Cardiac fibroblast (primary cell): Measurements from ENCODE around the gene BCAP31.
"Not testable (repeated sequence)": the region's sequence is repeated elsewhere in the genome, so short reads cannot be mapped to it uniquely, and the experiment has no call there.

ENCODE experiments used
- DNase-seq, 2 donors: peaks; one replicate each; pipeline versions ENCODE4 v3.0.0 to v3.0.0-alpha.2; 2010; ENCODE audit warnings: low read depth in 2 of 2
- H3K4me3 ChIP-seq, 2 donors: replicated peaks in 1 of 2; 1 replicate in 1 of 2; 2 replicates in 1 of 2; pipeline ENCODE4 v1.5.1; 2011; ENCODE audit warnings: low read depth in 2 of 2, low read length in 2 of 2, mild to moderate bottlenecking in 2 of 2, moderate library complexity in 1 of 2
- TF ChIP-seq, protein P1 (sequence below): IDR thresholded peaks from one replicate; pipeline ENCODE4 v1.5.1; 2011; ENCODE audit warnings: low read depth, mild to moderate bottlenecking, low read length, inconsistent platforms

BCAP31 gene

DNA sequence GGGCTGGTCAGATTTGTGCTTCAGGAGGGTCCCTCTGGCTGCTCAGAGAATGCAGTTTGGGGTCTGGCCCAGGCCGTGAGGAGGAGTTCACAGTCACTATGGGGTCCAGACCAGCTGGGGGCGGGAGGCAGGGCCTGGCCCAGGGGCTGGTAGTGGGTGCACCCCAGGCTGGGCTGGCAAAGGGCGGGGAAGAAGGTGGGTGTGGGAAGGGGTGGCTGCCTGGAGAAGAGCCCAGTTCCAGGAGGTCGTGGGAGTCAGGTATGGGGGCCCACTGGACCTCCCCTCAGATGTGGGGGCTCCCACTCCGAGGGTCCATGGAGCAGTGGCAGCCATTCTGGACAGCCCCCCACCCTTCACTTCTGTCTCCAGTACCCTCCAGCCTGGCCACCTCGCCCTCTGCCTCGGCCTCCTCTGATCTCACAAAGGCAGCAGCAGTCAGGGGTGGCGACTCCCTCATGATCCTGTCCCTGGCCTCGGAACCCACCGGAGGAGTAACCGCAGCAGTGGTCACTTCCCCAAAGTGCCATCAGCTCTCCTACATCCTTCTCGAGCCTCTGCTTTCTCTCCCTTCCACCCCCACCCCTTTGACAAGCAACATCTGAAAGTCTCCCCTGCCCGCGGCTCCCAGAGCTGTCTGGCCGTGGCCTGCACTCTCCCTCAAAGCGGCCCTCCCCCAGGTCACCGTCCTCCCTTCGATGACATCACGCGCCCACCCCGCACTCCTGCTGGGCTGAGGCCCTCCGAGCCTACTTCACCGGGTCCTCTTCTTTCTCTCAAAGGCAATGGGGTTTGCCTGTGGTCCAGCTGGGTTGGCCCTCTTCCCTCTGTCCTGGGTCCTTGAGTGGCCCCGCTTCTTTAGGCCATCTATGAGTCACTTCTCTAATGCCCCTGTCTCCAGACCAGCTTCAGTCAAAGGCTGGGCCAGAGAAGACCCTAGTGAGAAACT lies 38.2 kb downstream of the BCAP31 start:
- DNase-seq, result no peak
- TF ChIP-seq, protein P1, sequence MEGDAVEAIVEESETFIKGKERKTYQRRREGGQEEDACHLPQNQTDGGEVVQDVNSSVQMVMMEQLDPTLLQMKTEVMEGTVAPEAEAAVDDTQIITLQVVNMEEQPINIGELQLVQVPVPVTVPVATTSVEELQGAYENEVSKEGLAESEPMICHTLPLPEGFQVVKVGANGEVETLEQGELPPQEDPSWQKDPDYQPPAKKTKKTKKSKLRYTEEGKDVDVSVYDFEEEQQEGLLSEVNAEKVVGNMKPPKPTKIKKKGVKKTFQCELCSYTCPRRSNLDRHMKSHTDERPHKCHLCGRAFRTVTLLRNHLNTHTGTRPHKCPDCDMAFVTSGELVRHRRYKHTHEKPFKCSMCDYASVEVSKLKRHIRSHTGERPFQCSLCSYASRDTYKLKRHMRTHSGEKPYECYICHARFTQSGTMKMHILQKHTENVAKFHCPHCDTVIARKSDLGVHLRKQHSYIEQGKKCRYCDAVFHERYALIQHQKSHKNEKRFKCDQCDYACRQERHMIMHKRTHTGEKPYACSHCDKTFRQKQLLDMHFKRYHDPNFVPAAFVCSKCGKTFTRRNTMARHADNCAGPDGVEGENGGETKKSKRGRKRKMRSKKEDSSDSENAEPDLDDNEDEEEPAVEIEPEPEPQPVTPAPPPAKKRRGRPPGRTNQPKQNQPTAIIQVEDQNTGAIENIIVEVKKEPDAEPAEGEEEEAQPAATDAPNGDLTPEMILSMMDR, result no peak
- no peak overlapping the region for H3K4me3 ChIP-seq

GRCh38 chrX:153685156-153685536 lies 39.0 kb downstream of the BCAP31 start:
- DNase-seq, result no peak
- no peak overlapping the region for H3K4me3 ChIP-seq
- TF ChIP-seq, protein P1, result no peak

- no peak overlapping the region for H3K4me3 ChIP-seq
- TF ChIP-seq, protein P1, result no peak
- DNase-seq, result no peak
Observed at GRCh38 chrX:153684467-153685155, 39.6 kb downstream of the BCAP31 start.

DNA sequence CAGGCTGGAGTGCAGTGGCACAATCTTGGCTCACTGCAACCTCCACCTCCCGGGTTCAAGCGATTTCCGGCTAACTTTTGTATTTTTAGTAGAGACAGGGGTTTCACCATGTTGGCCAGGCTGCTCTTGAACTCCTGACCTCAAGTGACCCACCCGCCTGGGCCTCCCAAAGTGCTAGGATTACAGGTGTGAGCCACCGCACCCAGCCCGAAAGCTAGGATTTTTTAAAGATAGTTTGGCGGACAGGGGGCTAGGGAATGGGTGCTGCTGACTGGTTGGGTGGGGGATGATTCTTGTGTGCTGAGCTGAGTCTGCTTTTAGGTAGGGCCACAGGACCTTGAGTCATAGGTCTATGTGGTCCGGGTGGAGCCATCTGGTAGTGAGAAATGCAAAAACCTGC lies 40.7 kb downstream of the BCAP31 start:
- H3K4me3 ChIP-seq, DNase-seq: not testable (repeated sequence)

DNA sequence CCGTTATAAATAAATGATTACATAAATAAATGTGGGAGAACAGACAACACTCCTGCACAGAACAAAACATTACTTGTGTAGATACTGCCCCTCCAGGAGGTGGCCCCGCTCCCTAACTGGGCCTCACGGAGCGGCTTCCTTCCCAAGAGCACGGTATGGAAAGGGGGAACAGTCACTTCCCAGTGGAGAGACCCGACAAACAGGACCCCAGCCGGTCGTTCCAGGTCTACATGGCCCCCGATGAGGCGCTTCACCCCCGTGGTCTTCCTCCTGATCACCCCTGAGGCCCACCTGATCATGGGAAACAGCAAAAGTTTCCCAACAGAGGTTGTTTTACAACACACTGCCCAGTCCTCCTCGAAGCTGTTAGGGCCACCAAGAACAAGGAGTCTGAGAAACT lies 43.0 kb downstream of the BCAP31 start:
- no peak for DNase-seq
- TF ChIP-seq, protein P1, result no peak
- no peak overlapping the region for H3K4me3 ChIP-seq

GRCh38 chrX:153674219-153674851 lies 49.9 kb downstream of the BCAP31 start:
- DNase-seq, result no peak
- TF ChIP-seq, protein P1, result no peak

More at GRCh38 chrX:153674219-153674851, 49.9 kb downstream of the BCAP31 start:
- no peak overlapping the region for H3K4me3 ChIP-seq
